ENCODE results near the gene LINC00237.

DNA sequence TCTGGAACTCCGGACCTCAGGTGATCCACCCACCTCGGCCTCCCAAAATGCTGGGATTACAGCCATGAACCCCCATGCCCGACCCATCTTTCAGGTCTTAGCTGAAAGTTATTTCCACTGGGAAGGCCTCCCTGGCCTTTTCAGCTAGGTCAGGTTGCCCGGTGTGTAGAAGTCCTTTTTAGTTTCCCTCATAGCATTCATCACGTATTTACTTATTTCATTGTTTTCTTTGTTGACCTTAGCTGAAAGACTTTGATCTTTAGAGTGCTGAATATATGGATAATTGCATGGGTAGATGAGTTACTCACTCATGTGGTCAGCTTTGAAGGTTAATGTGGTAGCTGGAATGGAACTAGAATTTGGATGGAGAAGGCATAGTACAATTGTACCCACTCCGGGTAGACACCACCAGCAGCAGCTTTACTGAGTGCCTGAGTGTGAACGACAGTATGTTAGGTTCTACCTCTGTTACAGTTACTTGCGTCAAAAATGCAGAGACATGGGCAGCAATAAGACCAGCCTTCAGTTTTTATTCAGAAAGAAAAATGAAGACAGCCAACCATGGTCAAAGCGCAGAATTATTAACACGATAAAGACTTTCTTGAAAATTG, 28.8 kb upstream of the LINC00237 start:
- TF ChIP-seq, protein P1, sequence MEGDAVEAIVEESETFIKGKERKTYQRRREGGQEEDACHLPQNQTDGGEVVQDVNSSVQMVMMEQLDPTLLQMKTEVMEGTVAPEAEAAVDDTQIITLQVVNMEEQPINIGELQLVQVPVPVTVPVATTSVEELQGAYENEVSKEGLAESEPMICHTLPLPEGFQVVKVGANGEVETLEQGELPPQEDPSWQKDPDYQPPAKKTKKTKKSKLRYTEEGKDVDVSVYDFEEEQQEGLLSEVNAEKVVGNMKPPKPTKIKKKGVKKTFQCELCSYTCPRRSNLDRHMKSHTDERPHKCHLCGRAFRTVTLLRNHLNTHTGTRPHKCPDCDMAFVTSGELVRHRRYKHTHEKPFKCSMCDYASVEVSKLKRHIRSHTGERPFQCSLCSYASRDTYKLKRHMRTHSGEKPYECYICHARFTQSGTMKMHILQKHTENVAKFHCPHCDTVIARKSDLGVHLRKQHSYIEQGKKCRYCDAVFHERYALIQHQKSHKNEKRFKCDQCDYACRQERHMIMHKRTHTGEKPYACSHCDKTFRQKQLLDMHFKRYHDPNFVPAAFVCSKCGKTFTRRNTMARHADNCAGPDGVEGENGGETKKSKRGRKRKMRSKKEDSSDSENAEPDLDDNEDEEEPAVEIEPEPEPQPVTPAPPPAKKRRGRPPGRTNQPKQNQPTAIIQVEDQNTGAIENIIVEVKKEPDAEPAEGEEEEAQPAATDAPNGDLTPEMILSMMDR (IDR thresholded peaks at IDR 0.05): no peak
- no peak for TF ChIP-seq POLR2AphosphoS5 (IDR thresholded peaks at IDR 0.05)
- TF ChIP-seq POLR2A (IDR thresholded peaks at IDR 0.05): no peak
